Measurements from ENCODE around the gene ST3GAL2.
"Not testable (repeated sequence)": the region's sequence is repeated elsewhere in the genome, so short reads cannot be mapped to it uniquely, and the experiment has no call there.

ST3GAL2 gene

GRCh38 chr16:70467113-70467512, 28.2 kb upstream of the ST3GAL2 start:
- DNase-seq = no peak

- no peak for DNase-seq
These were observed 27.8 kb upstream of the ST3GAL2 start for GRCh38 chr16:70466805-70467076.

GRCh38 chr16:70465999-70466804, 27.3 kb upstream of the ST3GAL2 start:
- no peak for DNase-seq

GRCh38 chr16:70463235-70463634, 24.3 kb upstream of the ST3GAL2 start:
- DNase-seq = no peak

GRCh38 chr16:70460737-70461261, 21.9 kb upstream of the ST3GAL2 start:
- DNase-seq = no peak

GRCh38 chr16:70457446-70458166, 18.7 kb upstream of the ST3GAL2 start:
- no peak for DNase-seq

GRCh38 chr16:70455910-70456309, 17.0 kb upstream of the ST3GAL2 start:
- DNase-seq = no peak

- peak; percentile 89 for DNase-seq
These were observed 15.5 kb upstream of the ST3GAL2 start, which contains the start of gene FCSK for GRCh38 chr16:70454222-70455034. TSS of gene FCSK (plus strand) at chr16:70454595. CDS start at chr16:70463191, 8,596 bp downstream.

- DNase-seq = no peak
These were observed 15.0 kb upstream of the ST3GAL2 start for GRCh38 chr16:70453892-70454221.

- no peak for DNase-seq
These were observed 14.4 kb upstream of the ST3GAL2 start for GRCh38 chr16:70453117-70453891.

GRCh38 chr16:70451004-70451340, 12.1 kb upstream of the ST3GAL2 start:
- DNase-seq = not testable (repeated sequence)

- not testable (repeated sequence) for DNase-seq
These were observed 11.5 kb upstream of the ST3GAL2 start for GRCh38 chr16:70450142-70451003.

- DNase-seq = no peak
These were observed 9.2 kb upstream of the ST3GAL2 start for GRCh38 chr16:70448075-70448474.

GRCh38 chr16:70444249-70445063, 5.6 kb upstream of the ST3GAL2 start:
- no peak for DNase-seq

GRCh38 chr16:70442344-70442743, 3.4 kb upstream of the ST3GAL2 start:
- no peak for DNase-seq

- DNase-seq = no peak
These were observed 2.6 kb upstream of the ST3GAL2 start for GRCh38 chr16:70441406-70441990.

GRCh38 chr16:70440009-70440692, 1.3 kb upstream of the ST3GAL2 start:
- no peak for DNase-seq

GRCh38 chr16:70438585-70438968, 323 bp downstream of the ST3GAL2 start:
- no peak for DNase-seq

All from activated effector memory CD4-positive, alpha-beta T cell treated with anti-CD3 and anti-CD28 coated beads, Interleukin-2, amount 50 U/mL, for 16 hours (primary cell).